GM21423 (cell line): ENCODE results near the gene CCZ1B.
"Not testable (repeated sequence)": the region's sequence is repeated elsewhere in the genome, so short reads cannot be mapped to it uniquely, and the experiment has no call there.

Experiments used
- ATAC-seq: cut with Tn5 transposase; IDR thresholded peaks from one replicate; pipeline ENCODE4 v1.9.1; 2021; ENCODE audit warnings: mild to moderate bottlenecking, moderate library complexity; ENCODE audit not compliant: unreplicated experiment

Gene CCZ1B

DNA sequence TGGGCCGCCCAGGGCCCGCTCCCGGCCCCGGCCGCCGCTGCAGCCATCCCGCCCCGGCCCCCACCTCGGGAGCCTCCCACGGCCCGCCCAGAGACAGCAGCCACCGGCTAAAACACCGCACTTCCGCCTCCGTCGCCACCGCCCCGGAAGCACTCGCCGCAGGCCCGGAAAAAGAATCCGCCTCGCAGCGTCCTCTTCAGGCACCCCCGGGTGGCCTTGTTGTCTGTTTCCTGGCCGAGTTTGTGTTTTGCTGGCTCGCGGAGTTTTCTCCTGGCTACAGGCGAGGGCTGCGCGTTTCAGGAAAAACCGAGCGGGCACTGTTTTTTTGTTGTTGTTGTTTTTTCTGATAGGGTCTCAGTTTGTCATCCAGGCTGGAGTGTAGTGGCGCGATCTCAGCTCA is at the start of gene CCZ1B:
TSS of gene CCZ1B (minus strand) at position 125 of the 400 bp plus-strand sequence. CDS start at position 47, 78 bp downstream.
- peak; percentile 99 for ATAC-seq

- ATAC-seq: not testable (repeated sequence)
These were observed 48.9 kb upstream of the CCZ1B start for GRCh38 chr7:6875022-6875421.

DNA sequence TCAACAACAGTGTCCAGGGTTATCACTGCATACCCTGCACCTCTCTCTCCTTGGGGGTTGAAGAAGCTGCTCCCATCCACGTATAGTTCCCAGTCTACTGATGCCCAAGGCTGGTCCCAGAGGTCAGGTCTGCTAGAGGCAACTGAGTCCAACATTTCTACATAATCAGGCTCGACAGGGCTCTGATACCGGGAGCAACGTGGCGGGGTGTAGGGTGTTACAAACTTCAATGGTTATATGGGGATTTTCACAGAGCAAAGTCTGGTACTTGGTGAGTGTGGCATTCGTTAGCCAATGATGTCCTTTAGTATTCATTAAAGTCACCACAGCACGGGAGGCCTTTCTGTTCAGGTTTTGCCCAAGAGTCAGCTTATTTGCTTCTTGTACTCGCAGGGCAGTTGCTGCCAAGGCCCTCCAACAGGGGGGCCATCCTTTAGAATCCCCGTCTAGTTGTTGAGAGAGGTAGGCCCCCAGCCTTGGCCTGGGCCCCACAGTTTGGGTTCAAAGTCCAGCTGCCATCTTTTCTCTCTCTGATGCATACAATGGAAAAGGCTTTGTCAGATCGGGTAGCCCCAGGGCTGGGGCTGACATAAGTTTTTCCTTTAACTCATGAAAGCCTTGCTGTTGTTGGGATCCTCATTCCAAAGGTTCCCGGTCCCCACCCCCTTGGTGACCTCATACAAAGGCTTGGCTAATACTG is 46.3 kb upstream of the CCZ1B start:
- ATAC-seq: not testable (repeated sequence)

DNA sequence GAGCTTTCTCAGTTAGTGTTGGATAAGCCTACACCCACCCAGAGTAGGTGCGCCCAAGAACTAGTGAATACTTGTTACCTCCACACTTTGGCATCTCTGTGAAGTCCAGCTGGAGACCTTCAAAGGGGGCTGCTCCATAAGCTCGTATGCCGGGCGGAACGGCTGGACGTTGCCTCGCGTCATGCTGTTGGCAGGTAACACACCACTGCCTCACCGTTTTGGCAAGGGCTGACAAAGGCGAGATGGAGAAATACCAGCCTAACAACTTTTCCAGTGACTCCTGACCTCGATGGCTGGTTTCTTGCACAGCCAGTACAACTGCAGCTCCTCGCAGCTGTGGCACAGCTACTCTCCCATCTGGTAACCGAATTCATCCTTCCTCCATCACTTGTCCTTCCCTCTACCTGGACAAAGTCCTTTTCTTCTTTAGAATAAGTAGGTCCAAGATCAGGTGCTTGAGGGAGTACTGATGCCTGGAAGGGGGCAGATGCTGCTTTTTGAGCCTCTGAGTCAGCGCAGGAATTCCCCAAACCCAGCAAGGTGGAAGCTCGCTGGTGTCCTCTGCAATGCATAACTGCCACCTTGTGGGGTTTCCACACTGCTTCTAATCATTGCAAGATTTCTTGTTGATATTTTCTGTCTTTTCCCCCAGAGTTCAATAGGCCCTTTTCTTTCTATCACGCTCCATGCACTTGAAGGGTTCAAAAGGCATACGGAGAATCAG is 45.5 kb upstream of the CCZ1B start:
- not testable (repeated sequence) for ATAC-seq

DNA sequence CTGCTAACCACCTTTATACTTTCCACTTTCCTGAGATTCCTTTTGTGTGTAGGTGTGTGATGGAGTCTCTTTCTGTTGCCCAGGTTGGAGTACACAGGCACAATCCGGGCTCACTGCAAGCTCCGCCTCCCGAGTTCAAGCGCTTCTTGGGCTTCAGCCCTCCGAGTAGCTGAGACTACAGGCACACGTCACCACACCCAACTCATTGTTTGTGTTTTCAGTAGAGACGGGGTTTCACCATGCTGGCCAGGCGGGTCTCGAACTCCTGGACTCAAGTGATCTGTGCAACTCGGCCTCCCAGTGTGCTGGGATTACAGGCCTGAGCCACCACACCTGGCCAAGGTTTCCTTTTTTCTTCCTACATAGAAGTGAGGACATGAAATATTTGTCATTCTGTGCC is 38.7 kb upstream of the CCZ1B start:
- ATAC-seq: not testable (repeated sequence)

DNA sequence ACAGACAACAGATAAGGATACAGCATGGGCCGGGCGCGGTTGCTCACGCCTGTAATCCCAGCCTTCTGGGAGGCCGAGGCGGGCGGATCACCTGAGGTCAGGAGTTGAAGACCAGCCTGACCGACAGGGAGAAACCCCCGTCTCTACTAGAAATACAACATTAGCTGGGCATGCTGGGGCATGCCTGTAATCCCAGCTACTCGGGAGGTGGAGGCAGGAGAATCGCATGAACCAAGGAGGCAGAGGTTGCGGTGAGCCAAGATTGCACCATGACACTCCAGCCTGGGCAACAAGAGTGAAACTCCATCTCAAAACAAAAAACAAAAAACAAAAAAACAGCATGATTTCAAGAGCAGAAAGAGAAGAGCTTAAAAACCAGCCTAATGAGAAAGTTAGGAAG is 38.1 kb upstream of the CCZ1B start:
- not testable (repeated sequence) for ATAC-seq

GRCh38 chr7:6862876-6863275 is 36.8 kb upstream of the CCZ1B start:
- not testable (repeated sequence) for ATAC-seq

DNA sequence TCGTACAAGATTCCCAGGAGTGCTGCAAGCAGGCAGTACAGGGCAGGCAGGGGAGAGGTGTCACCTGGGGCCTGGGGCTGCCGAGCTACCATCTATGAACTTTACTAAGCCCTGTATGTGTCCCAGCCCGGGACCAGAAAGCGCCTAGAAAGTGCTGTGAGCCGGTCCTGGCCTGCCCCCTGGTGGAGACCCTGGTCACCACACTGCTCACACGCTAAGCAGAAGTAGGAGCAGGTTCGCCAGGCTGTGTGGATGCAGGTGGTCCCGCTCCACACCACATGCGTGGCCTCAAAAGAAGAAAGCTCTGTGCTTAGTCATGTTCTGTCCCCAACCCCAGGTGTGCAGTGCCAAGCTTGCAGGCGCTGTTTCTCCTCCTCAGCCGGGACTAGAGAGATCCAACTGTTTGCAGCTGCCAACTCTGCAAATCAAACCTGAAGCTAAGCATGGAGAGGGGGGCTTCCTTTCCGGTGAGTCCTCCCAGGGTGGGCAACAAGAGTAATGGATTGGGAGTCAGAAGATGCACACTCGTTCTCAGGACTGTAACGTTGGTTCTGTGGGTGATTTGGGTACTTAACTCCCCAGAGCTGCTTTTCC is 31.7 kb upstream of the CCZ1B start:
- not testable (repeated sequence) for ATAC-seq

DNA sequence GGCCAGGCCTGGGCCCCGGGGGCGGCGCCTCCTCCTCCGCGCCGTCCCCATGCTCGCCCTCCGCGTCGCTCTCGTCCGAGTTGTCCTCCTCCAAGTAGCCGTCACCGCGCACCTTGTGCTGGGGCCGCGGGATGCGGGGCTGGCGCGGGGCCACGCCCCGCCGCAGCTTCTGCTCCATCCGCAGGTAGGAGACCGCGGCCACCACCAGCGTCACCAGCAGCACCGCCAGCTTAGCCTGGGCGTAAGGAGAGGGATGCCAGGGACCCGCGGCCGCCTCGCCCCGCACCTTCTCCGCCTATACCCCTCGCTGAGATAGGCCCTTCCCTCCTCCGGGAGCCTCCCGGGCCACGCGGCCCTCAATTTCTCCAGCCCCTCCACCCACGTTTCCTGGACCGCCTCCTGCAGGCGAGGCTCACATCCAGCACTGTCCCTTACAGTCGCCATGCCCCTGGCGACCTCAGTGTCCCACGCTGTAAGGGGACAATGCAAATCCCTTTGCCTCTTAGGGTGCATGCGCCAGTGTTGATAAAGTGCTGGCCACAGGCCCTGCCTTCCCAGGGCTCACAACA is 29.6 kb upstream of the CCZ1B start:
- ATAC-seq: not testable (repeated sequence)

DNA sequence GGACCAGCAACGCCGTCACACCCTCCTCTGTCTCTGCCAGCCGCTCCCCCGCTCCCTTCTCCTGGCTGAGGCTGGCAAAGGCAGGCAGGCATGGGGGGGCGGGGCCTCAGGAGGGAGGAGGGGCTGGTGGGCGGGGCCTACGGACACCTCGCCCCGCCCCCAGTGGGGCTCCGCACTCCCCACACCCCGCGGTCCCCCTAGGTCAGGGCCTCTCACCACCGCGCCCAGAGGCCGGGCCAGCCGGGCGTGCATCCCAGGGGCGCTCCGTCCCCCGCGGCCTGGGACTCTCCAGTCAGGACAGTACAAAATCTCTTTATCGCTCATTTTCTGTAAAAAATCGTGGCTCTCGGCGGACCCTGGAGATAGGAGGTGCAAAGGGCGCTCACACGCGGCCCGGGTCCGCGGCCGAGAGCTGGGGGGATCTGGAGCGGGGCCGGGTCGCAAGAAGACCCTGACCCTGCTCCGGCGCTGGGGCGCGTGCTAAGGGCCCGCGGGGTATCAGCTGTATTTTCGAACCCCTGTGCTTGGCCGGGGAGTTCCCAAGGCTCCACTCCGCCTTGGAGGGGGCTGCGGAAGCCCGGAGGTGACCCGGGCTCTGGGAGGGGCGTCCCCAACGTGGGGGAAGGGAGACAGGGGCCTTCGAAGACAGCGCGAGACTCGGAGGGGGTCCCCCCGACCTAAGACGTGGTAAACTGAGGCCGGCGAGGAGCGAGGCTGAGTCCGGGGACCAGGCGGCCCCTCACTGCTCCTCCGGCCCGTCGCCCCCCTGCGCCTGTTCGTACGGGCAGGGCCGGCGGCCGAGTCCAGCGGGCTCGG is 28.9 kb upstream of the CCZ1B start:
- not testable (repeated sequence) for ATAC-seq

DNA sequence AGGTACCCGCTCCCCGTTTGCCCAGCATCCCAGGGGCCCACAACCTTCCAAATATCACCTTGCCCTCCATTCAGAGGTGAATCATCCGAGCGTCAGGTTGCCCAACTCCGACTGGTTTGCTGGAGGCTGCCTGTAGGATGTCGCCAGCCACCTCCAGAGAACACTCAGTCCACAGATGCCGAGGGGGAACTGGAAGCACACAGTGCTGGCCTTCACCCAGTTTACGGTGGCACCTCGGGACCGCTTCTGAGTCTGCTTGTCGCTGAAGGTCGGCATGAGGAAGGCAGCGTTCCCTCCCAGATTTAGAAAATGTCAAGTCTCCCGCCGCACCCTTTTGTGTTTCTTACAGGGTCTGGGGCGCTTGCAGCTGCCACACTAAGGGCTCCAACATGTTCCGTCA is 27.6 kb upstream of the CCZ1B start:
- ATAC-seq: not testable (repeated sequence)

- ATAC-seq: not testable (repeated sequence)
These were observed 23.1 kb upstream of the CCZ1B start for GRCh38 chr7:6849127-6849526.

GRCh38 chr7:6847751-6848150 is 21.7 kb upstream of the CCZ1B start:
- not testable (repeated sequence) for ATAC-seq

- ATAC-seq: not testable (repeated sequence)
These were observed 19.9 kb upstream of the CCZ1B start for GRCh38 chr7:6845971-6846449.

- ATAC-seq: not testable (repeated sequence)
These were observed 17.6 kb upstream of the CCZ1B start for GRCh38 chr7:6843654-6844053.

DNA sequence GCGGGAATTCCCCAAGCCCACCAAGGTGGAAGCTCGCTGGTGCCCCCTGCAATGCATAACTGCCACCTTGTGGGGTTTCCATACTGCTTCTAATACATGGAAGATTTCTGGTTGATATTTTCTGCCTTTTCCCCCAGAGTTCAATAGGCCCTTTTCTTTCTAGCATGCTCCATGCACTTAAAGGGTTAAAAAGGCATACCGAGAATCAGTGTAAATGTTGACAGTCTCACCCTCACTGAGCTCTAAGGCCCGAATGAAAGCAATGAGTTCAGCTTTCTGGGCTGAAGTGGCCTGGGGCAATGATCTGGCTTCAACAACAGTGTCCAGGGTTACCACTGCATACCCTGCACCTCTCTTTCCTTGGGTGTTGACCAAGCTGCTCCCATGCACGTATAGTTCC is 17.0 kb upstream of the CCZ1B start:
- ATAC-seq: not testable (repeated sequence)

DNA sequence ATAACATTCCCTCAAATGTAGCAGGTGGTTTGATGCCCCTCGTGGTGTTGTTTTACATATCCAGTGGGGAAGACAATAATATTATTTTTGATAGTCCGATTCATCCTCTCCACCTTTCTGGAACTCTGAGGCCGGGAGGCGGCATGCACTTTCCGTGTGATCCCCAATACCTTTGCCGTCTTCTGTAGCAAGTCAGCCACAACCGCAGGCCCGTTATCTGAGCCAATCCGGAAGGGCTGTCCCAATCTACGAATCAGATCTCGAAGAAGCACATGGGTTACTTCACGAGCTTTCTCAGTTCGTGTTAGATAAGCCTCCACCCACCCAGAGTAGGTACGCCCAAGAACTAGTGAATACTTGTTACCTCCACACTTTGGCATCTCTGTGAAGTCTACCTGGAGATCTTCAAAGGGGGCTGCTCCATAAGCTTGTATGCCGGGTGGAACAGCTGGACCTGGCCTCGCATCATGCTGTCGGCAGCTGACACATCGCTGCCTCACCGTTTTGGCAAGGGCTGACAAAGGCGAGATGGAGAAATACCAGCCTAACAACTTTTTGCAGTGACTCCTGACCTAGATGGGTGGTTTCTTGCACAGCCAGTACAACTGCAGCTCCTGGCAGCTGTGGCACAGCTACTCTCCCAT is 16.3 kb upstream of the CCZ1B start:
- not testable (repeated sequence) for ATAC-seq

- not testable (repeated sequence) for ATAC-seq
These were observed 11.0 kb upstream of the CCZ1B start for GRCh38 chr7:6837081-6837480.

- not testable (repeated sequence) for ATAC-seq
These were observed 9.4 kb upstream of the CCZ1B start for GRCh38 chr7:6835521-6835920.

- no peak for ATAC-seq
These were observed 7.6 kb upstream of the CCZ1B start for GRCh38 chr7:6833636-6834035.
